Measurements from ENCODE around the gene ACOT7.

The ACOT7 gene

DNA sequence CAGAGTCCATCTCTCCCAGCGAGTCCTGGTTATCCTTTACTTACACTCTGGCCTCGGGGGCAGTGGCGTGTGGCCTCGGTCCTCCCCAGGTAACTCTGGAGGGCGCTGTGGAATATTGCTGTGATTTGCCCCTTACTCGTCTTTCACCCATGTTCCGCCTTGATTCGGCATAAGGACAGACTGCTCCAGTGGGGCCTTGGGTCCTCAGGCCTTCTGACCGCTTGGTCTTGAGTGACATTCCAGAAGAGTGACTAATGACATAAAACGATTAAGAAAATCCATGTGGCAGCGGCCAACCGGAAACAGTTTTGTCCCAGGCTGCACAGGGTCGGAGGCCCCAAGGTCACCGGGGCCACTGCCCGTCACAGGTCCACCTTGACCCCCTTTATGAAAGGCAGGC, 168.8 kb downstream of the ACOT7 start:
- TF ChIP-seq, protein P1, sequence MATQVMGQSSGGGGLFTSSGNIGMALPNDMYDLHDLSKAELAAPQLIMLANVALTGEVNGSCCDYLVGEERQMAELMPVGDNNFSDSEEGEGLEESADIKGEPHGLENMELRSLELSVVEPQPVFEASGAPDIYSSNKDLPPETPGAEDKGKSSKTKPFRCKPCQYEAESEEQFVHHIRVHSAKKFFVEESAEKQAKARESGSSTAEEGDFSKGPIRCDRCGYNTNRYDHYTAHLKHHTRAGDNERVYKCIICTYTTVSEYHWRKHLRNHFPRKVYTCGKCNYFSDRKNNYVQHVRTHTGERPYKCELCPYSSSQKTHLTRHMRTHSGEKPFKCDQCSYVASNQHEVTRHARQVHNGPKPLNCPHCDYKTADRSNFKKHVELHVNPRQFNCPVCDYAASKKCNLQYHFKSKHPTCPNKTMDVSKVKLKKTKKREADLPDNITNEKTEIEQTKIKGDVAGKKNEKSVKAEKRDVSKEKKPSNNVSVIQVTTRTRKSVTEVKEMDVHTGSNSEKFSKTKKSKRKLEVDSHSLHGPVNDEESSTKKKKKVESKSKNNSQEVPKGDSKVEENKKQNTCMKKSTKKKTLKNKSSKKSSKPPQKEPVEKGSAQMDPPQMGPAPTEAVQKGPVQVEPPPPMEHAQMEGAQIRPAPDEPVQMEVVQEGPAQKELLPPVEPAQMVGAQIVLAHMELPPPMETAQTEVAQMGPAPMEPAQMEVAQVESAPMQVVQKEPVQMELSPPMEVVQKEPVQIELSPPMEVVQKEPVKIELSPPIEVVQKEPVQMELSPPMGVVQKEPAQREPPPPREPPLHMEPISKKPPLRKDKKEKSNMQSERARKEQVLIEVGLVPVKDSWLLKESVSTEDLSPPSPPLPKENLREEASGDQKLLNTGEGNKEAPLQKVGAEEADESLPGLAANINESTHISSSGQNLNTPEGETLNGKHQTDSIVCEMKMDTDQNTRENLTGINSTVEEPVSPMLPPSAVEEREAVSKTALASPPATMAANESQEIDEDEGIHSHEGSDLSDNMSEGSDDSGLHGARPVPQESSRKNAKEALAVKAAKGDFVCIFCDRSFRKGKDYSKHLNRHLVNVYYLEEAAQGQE (IDR thresholded peaks at IDR 0.05; ENCODE audit: insufficient replicate concordance, low read depth) = no peak
- no peak for TF ChIP-seq CTCF (IDR thresholded peaks at IDR 0.05; ENCODE audit: insufficient read depth, low read length)
- TF ChIP-seq SPI1 (IDR thresholded peaks at IDR 0.05; ENCODE audit: borderline replicate concordance, low read depth) = no peak
- TF ChIP-seq GABPA (IDR thresholded peaks at IDR 0.05; ENCODE audit: low read depth) = no peak
- TF ChIP-seq POLR2AphosphoS5 (IDR thresholded peaks at IDR 0.05; ENCODE audit: low read depth) = no peak; the same call in 1 of the 2 replicates
- H3K4me3 ChIP-seq (replicated peaks; ENCODE audit: insufficient read depth, low read length) = no peak overlapping the region
- no peak overlapping the region for H3K27ac ChIP-seq (replicated peaks)
- no peaks in the 10 kb centered on the region for H3K27me3 ChIP-seq (ENCODE audit: insufficient read depth, poor library complexity, severe bottlenecking)
- no peak for DNase-seq (ENCODE audit: low read depth in 1 of 2, low spot score in 1 of 2)

DNA sequence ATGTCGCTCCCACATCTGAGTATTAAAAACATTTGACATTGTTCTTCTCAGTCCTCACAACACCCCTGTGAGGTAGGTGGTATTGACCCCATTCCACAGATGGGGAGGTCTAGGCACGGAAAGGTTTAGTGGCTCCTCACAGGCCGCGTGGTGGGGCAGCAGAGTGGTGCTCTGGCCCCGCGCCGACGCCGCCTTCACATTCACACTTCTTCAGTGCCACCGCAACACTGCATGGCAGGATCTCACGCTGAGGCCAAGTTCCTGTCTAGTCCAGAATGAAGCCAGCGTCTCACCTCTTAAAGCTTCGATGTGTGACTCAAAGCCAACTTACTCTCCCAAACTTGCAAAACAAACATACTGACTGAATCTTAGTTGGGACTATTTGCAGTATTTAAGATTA, 169.9 kb downstream of the ACOT7 start:
- no peak for TF ChIP-seq POLR2AphosphoS5 (IDR thresholded peaks at IDR 0.05; ENCODE audit: low read depth)
- no peak for TF ChIP-seq GABPA (IDR thresholded peaks at IDR 0.05; ENCODE audit: low read depth)
- TF ChIP-seq, protein P1 (IDR thresholded peaks at IDR 0.05; ENCODE audit: insufficient replicate concordance, low read depth) = no peak
- TF ChIP-seq SPI1 (IDR thresholded peaks at IDR 0.05; ENCODE audit: borderline replicate concordance, low read depth) = no peak
- no peak for TF ChIP-seq CTCF (IDR thresholded peaks at IDR 0.05; ENCODE audit: insufficient read depth, low read length)

DNA sequence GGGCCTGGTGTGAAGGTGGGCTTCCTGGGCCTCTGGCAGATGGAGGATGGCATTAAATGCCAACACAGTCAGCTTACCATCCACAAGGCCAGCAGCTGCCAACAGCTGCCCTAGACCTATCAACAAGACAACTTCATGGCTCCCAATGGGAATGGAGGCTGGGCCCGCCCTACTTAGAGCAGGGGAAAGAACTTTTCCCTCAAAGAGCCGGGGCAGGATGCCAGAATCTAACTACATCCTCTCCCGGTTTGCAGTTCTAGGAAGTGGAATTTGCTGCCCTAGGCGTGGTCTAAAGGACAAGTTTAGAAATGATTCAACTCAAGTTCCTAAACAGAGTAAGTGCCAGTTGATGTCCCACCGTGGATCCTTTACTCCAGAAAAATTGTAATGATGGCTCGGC, 170.9 kb downstream of the ACOT7 start:
- Histone ChIP-seq H3K27me3 (ENCODE audit: insufficient read depth, poor library complexity, severe bottlenecking) (no peaks in the 10 kb centered on the region), H3K27ac (replicated peaks) (no peak overlapping the region), H3K4me3 (replicated peaks; ENCODE audit: insufficient read depth, low read length) (no peak overlapping the region)
- no peak for TF ChIP-seq CTCF (IDR thresholded peaks at IDR 0.05; ENCODE audit: insufficient read depth, low read length)
- no peak for TF ChIP-seq SPI1 (IDR thresholded peaks at IDR 0.05; ENCODE audit: borderline replicate concordance, low read depth)
- no peak for TF ChIP-seq GABPA (IDR thresholded peaks at IDR 0.05; ENCODE audit: low read depth)
- TF ChIP-seq, protein P1 (IDR thresholded peaks at IDR 0.05; ENCODE audit: insufficient replicate concordance, low read depth) = no peak
- no peak for TF ChIP-seq POLR2AphosphoS5 (IDR thresholded peaks at IDR 0.05; ENCODE audit: low read depth)
- DNase-seq (ENCODE audit: low read depth in 1 of 2, low spot score in 1 of 2) = no peak

More for the DNA sequence above, 169.9 kb downstream of the ACOT7 start:
- no peak overlapping the region for H3K27ac ChIP-seq (replicated peaks)
- no peaks in the 10 kb centered on the region for H3K27me3 ChIP-seq (ENCODE audit: insufficient read depth, poor library complexity, severe bottlenecking)
- no peak overlapping the region for H3K4me3 ChIP-seq (replicated peaks; ENCODE audit: insufficient read depth, low read length)
- no peak for DNase-seq (ENCODE audit: low read depth in 1 of 2, low spot score in 1 of 2)

Data from HL-60 (cell line).